ENCODE data around the gene PF4V1.

PF4V1 gene

GRCh38 chr4:73847526-73848182 lies 5.4 kb upstream of the PF4V1 start:
- no peak for DNase-seq (ENCODE audit: low read depth)

- DNase-seq (ENCODE audit: low read depth) = no peak
These were observed 4.8 kb upstream of the PF4V1 start for GRCh38 chr4:73848183-73848777.

GRCh38 chr4:73850261-73850970 lies 2.7 kb upstream of the PF4V1 start:
- no peak for DNase-seq (ENCODE audit: low read depth)

GRCh38 chr4:73851293-73851692 lies 1.8 kb upstream of the PF4V1 start:
- no peak for DNase-seq (ENCODE audit: low read depth)

- DNase-seq (ENCODE audit: low read depth) = no peak
These were observed 325 bp upstream of the PF4V1 start for GRCh38 chr4:73852771-73853170.

GRCh38 chr4:73853718-73854473 lies 800 bp downstream of the PF4V1 start:
- no peak for DNase-seq (ENCODE audit: low read depth)

- DNase-seq (ENCODE audit: low read depth) = no peak
These were observed 2.3 kb downstream of the PF4V1 start for GRCh38 chr4:73855406-73855805.

- no peak for DNase-seq (ENCODE audit: low read depth)
These were observed 3.4 kb downstream of the PF4V1 start for GRCh38 chr4:73856518-73856917.

GRCh38 chr4:73859614-73860088 lies 6.6 kb downstream of the PF4V1 start:
- DNase-seq (ENCODE audit: low read depth) = no peak

- DNase-seq (ENCODE audit: low read depth) = no peak
These were observed 7.1 kb downstream of the PF4V1 start for GRCh38 chr4:73860181-73860580.

GRCh38 chr4:73860917-73861316 lies 7.8 kb downstream of the PF4V1 start:
- DNase-seq (ENCODE audit: low read depth) = no peak

- DNase-seq (ENCODE audit: low read depth) = no peak
These were observed 9.2 kb downstream of the PF4V1 start for GRCh38 chr4:73862322-73862721.

GRCh38 chr4:73864365-73864764 lies 11.3 kb downstream of the PF4V1 start:
- DNase-seq (ENCODE audit: low read depth) = no peak

GRCh38 chr4:73864961-73865360 lies 11.9 kb downstream of the PF4V1 start:
- DNase-seq (ENCODE audit: low read depth) = no peak

- no peak for DNase-seq (ENCODE audit: low read depth)
These were observed 12.5 kb downstream of the PF4V1 start for GRCh38 chr4:73865431-73866096.

- DNase-seq (ENCODE audit: low read depth) = no peak
These were observed 13.2 kb downstream of the PF4V1 start for GRCh38 chr4:73866246-73866645.

GRCh38 chr4:73867783-73868182 lies 14.7 kb downstream of the PF4V1 start:
- DNase-seq (ENCODE audit: low read depth) = no peak

- no peak for DNase-seq (ENCODE audit: low read depth)
These were observed 15.4 kb downstream of the PF4V1 start for GRCh38 chr4:73868206-73869129.

- DNase-seq (ENCODE audit: low read depth) = no peak
These were observed 16.3 kb downstream of the PF4V1 start, which contains the start of gene CXCL1 for GRCh38 chr4:73869130-73870055. Gene CXCL1 (plus strand): TSS chr4:73869393. CDS start chr4:73869471, 78 bp downstream.

GRCh38 chr4:73870260-73870659 lies 17.2 kb downstream of the PF4V1 start:
- no peak for DNase-seq (ENCODE audit: low read depth)

All from T-helper 22 cell (primary cell).